NB4 (cell line): Measurements from ENCODE around the gene SLC12A5.

Source experiments
- DNase-seq: peaks from one replicate; pipeline ENCODE4 v3.0.0; 2010; ENCODE audit warnings: low read depth
- H3K4me3 ChIP-seq: one replicate; pipeline ENCODE4 v1.5.1; 2011; ENCODE audit warnings: mild to moderate bottlenecking, low read depth, low read length, moderate library complexity
- CTCF ChIP-seq: IDR thresholded peaks from one replicate; pipeline ENCODE4 v1.5.1; 2012; ENCODE audit warnings: low read depth, low read length
- MAX ChIP-seq: IDR thresholded peaks from 2 replicates; pipeline ENCODE4 v1.6.1; 2011; ENCODE audit warnings: low read depth, low read length
- MYC ChIP-seq: IDR thresholded peaks from 2 replicates; pipeline ENCODE4 v1.6.1; 2011; ENCODE audit warnings: low read depth, low read length
- POLR2A ChIP-seq: IDR thresholded peaks from 2 replicates; pipeline ENCODE4 v1.6.1; 2011; ENCODE audit warnings: mild to moderate bottlenecking; ENCODE audit not compliant: insufficient read length; ENCODE audit errors: extremely low read depth

The SLC12A5 gene

DNA sequence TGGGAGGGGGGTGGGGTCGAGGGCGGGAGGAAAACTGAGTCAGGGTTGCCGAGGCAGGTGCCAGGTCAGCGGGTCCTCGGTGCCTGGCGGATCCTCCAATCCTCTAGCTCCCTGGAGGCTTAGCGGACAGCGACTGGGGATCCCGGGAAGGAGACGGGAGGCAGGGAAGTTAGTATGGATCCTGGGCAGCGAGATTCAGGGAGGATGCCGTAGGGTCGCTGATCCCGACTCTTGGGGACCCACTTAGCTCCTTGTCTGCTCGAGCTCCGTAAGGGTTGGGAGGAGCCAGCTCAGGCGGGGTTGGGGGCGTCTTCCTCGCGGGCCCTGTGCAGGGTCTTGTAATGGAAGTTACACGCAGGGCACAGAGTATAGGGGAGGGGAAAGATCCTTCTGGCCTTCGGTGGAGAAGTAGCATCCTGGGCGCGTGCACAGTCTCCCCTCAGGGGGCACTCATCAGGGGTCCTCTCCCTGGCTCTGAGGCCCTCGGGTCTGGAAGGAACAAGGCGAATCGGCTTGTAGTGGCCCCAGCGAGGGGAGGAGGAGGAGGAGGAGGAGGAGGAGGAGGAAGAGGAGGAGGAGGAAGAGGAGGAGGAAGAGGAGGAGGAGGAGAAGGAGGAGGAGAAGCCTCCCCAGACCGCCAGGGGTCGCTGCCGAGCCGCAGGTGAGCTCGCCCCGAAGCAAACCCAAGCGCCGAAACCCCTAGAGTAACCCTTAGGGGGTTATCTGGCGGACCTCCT, 6.4 kb upstream of the SLC12A5 start:
- DNase-seq, result peak; percentile 76
- peak overlapping the region; percentile 65 for H3K4me3 ChIP-seq
- TF ChIP-seq CTCF (peak; percentile 75), MAX (no peak), POLR2A (no peak), MYC (no peak)

DNA sequence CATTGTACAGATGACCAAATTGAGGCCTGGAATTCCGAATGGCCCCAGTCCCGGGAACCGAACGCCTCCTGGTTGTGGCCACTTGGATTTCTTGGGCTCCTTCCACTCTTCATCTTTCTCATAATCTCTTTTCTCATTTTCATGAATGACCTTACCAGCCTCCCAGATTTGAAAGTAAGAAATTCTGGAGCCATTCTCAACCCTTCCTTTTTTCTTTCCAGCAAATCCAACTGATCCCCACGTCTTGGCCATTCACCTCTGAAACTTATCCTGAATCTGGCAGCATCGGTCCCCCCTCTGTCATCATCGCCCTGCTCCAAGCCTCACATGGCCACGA, 5.9 kb upstream of the SLC12A5 start:
- no peak overlapping the region for H3K4me3 ChIP-seq
- TF ChIP-seq POLR2A (no peak), MAX (no peak), MYC (no peak), CTCF (no peak)
- DNase-seq, result no peak

DNA sequence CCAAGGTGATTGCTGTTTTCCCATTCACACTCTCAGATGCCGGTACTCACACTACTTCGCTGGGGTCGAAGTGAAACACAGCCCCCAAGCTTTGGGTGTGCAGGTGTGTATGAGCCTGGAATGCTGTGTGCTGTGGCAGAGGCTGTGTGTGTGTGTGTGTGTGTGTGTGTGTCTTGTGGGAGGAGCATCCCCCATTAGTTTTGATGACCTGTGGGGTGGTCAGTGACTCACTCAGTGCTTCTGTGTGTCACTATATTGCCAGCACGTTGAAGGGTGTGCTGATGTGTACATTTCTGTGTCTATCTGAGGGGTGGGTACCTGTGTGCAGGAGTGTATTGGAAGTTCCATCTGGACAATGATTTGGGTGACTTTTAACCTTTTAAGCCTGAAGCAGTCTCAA, 5.0 kb upstream of the SLC12A5 start:
- no peak for TF ChIP-seq MYC
- TF ChIP-seq MAX, result no peak
- TF ChIP-seq POLR2A, result no peak
- no peak for TF ChIP-seq CTCF
- DNase-seq, result no peak
- no peak overlapping the region for H3K4me3 ChIP-seq

- H3K4me3 ChIP-seq, result no peak overlapping the region
- TF ChIP-seq CTCF (no peak), MAX (no peak), POLR2A (no peak), MYC (no peak)
- DNase-seq, result no peak
Measured at GRCh38 chr20:46025376-46025783, 3.6 kb upstream of the SLC12A5 start.

DNA sequence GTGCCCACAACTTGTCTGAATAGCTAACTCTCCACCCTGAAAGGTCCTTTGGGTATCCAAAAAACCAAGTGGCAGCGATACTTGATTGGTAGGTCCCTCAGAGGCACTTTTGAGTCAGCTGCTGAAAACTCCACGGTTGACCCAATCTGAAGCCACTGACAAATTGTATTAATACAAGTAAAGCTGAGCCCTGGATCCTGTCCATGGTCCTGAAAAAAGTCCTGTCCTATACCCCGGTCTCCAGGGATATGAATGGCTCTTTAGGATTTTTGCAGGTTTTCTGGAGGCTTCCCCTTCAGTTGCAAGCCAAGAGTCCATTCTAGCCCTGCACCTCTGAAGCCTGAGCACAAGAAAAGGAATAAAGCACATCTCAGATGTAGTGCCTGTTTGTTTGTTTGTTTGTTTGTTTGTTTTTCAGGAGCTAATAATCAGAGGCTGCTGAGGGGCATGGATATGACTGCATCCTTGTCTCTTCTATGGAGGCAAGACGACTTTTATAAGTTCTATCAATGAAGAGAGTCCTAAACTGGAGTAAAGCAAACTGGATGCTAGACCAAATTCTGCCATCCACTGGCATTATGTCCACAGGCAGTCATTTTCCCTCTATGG, 1.7 kb upstream of the SLC12A5 start:
- DNase-seq, result peak; percentile 74
- H3K4me3 ChIP-seq, result no peak overlapping the region
- TF ChIP-seq MYC (no peak), MAX (no peak), CTCF (no peak), POLR2A (no peak)
